Left cardiac atrium (tissue), 2 donors: ENCODE data around the gene MEIKIN. TPM values are rescaled to one million over a fixed set of nuclear protein-coding genes. Genes with fewer than 3 reads are reported as not detected.

ENCODE experiments used
- total RNA-seq, 2 donors: library from RNA; stranded (reverse); fragmentation: NEBNext Ultra II Directional; extraction: Animal tissue kit (Norgen Biotek cat#: 25700); gene quantifications; one replicate each; pipeline ENCODE4 v1.2.1, GENCODE V29; 2021
- donor health status: DM: no; HTN: yes; CAD: no; lungs with severe emphysema.
- donor health status: DM: yes; HTN: yes; CAD: no.

MEIKIN gene
- total RNA-seq, 2 donors from 2014 or later = not detected

Other genes starting within 250 kb of the MEIKIN start
- gene FNIP1, start 148.6 kb downstream of the MEIKIN start, total RNA-seq = 10 to 100 TPM; 23.5 to 24.2 TPM
- gene ACSL6, start 66.0 kb upstream of the MEIKIN start, total RNA-seq = 1 to 10 TPM; 1.6 to 4.4 TPM
- gene IL3, start 115.0 kb upstream of the MEIKIN start, total RNA-seq = not detected
- gene CSF2, start 128.1 kb upstream of the MEIKIN start, total RNA-seq = not detected